GM23248 (cell line): ENCODE results near the gene PALS2.

Experiments
- EZH2 ChIP-seq: fragments of 200-600 bp; sonication (generic); IDR thresholded peaks from 2 replicates; pipeline ENCODE4 v1.6.1; 2018; ENCODE audit warnings: antibody characterized with exemption, mild to moderate bottlenecking; ENCODE audit not compliant: insufficient read depth, poor library complexity, severe bottlenecking
- EZH2phosphoT487 ChIP-seq: fragments of 200-600 bp; sonication (generic); IDR thresholded peaks from 2 replicates; pipeline ENCODE4 v1.6.1; 2018; ENCODE audit warnings: antibody characterized with exemption, moderate library complexity, mild to moderate bottlenecking, low read depth; ENCODE audit not compliant: insufficient read depth

- no peak for TF ChIP-seq EZH2phosphoT487
- no peak for TF ChIP-seq EZH2
Measured at GRCh38 chr7:24617957-24618616, 44.8 kb downstream of the PALS2 start.
